K562 (cell line): ENCODE results near the gene FLAD1. TPM values are rescaled to one million over a fixed set of nuclear protein-coding genes. Genes with fewer than 3 reads are reported as not detected.

ENCODE experiments used
- BCL6 ChIP-seq: fragments of 250-450 bp; sonication (Bioruptor Pico); IDR thresholded peaks from 2 replicates; pipeline ENCODE4 v1.4.0; 2020
- CTCFL ChIP-seq: IDR thresholded peaks from 2 replicates; pipeline ENCODE4 v1.6.1; 2011; ENCODE audit warnings: borderline replicate concordance, low read depth, mild to moderate bottlenecking, moderate library complexity, low read length; ENCODE audit not compliant: insufficient read depth, poor library complexity, severe bottlenecking
- FOXA3 ChIP-seq, 2 experiments: fragments of 450-650 bp in 1 of 2; sonication (generic) in 1 of 2; formaldehyde crosslinking; IDR thresholded peaks in 1 of 2; conservative IDR thresholded peaks in 1 of 2; 2 replicates each; pipeline versions ENCODE4 v1.4.0 to v1.8.0; 2020 to 2022; ENCODE audit warnings: mild to moderate bottlenecking in 2 of 2, missing genetic modification reagents in 1 of 2
- JUN ChIP-seq, 2 experiments: sonication (generic) in 1 of 2; formaldehyde crosslinking in 1 of 2; IDR thresholded peaks; 2 replicates each; pipeline versions ENCODE4 v1.6.1 to v1.8.0; 2012 to 2022; ENCODE audit warnings: borderline replicate concordance in 2 of 2, mild to moderate bottlenecking in 2 of 2, improper control_type of control experiment in 1 of 2, low read depth in 1 of 2, low read length in 1 of 2, missing genetic modification reagents in 1 of 2
- JUND ChIP-seq, 2 experiments: IDR thresholded peaks; 2 replicates in 1 of 2; 3 replicates in 1 of 2; pipeline ENCODE4 v1.6.1; 2011; ENCODE audit warnings: borderline replicate concordance in 2 of 2, low read depth in 2 of 2, low read length in 2 of 2, improper control_type of control experiment in 1 of 2, missing biosample characterization in 1 of 2, missing genetic modification characterization in 1 of 2, missing genetic modification reagents in 1 of 2
- NFE2 ChIP-seq: IDR thresholded peaks from 2 replicates; pipeline ENCODE4 v1.6.1; 2014; ENCODE audit warnings: antibody characterized with exemption, low read depth
- POLR2B ChIP-seq: fragments of 450-650 bp; IDR thresholded peaks from 2 replicates; pipeline ENCODE4 v1.6.1; 2018; ENCODE audit warnings: low read depth; ENCODE audit not compliant: partially characterized antibody
- SMARCE1 ChIP-seq: fragments of 450-650 bp; IDR thresholded peaks from 2 replicates; pipeline ENCODE4 v1.7.1; 2016; ENCODE audit warnings: mild to moderate bottlenecking
- TSHZ1 ChIP-seq: fragments of 250-450 bp; sonication (Bioruptor Pico); IDR thresholded peaks from 2 replicates; pipeline ENCODE4 v1.4.0; 2020; ENCODE audit warnings: mild to moderate bottlenecking, moderate library complexity
- ZBTB11 ChIP-seq, 3 experiments: fragments of 200-800 bp in 1 of 3; fragments of 250-450 bp in 1 of 3; fragments of 450-650 bp in 1 of 3; sonication (Bioruptor Pico) in 1 of 3; sonication (Bioruptor generic) in 1 of 3; formaldehyde crosslinking in 1 of 3; IDR thresholded peaks; 2 replicates each; pipeline versions ENCODE4 v1.6.1 to v1.8.0; 2016 to 2022; ENCODE audit warnings: mild to moderate bottlenecking in 2 of 3, missing genetic modification characterization in 2 of 3, missing compliant biosample characterization in 1 of 3, moderate library complexity in 1 of 3
- polyA plus RNA-seq, 8 experiments: library from polyadenylated mRNA; depleted of rRNA in 4 of 8; stranded (reverse) in 5 of 8; unstranded in 3 of 8; fragments of >200 nt; fragmentation: Nextera tagmentation in 2 of 8; fragmentation: Illumina TruSeq in 1 of 8; extraction: Ambion mirVana in 2 of 8; extraction: Trizol in 1 of 8; gene quantifications; 2 replicates each; pipeline versions ENCODE4 v1.2.1 to v1.2.3, GENCODE V29; 2011 to 2014; ENCODE audit warnings: inconsistent platforms in 1 of 8, missing spikeins in 1 of 8
- total RNA-seq, 7 experiments: library from RNA; depleted of rRNA in 6 of 7; stranded (reverse); fragments of >200 nt in 6 of 7; fragmentation: Illumina TruSeq in 2 of 7; extraction: Trizol in 2 of 7; gene quantifications; 2 replicates each; pipeline versions ENCODE4 v1.2.1 to v1.2.3, GENCODE V29; 2011 to 2021; ENCODE audit warnings: low replicate concordance in 1 of 7

The FLAD1 gene
- total and polyA plus RNA-seq, 9 of the 15 experiments (the other 6 are each of a cell fraction or from before 2014, with no cell fraction given), result 24.9 to 85.8 (median 67.0) TPM

- TF ChIP-seq TSHZ1 (CRISPR knock-in tag), result no peak
- no peak for TF ChIP-seq CTCFL
- no peak for TF ChIP-seq POLR2B
- no peak for TF ChIP-seq BCL6
- TF ChIP-seq SMARCE1, result 0 out of 2 replicates have a peak, but pooled peaks have one; percentile 25
- TF ChIP-seq FOXA3 (CRISPR knock-in tag; conservative IDR thresholded peaks at IDR 0.05 in 1 of 2, IDR thresholded peaks at IDR 0.05 in 1 of 2), result no peak
- no peak for TF ChIP-seq ZBTB11 (CRISPR knock-in tag; IDR thresholded peaks at IDR 0.05)
- 0 out of 2 replicates have a peak, but pooled peaks have one; percentile 16 for TF ChIP-seq JUN (IDR thresholded peaks at IDR 0.05; ENCODE audit: borderline replicate concordance, low read depth, low read length)
- no peak for TF ChIP-seq JUN (CRISPR knock-in tag; IDR thresholded peaks at IDR 0.05; ENCODE audit: borderline replicate concordance)
- TF ChIP-seq JUND (IDR thresholded peaks at IDR 0.05; ENCODE audit: borderline replicate concordance, low read depth, low read length), result peak; percentile 68
- TF ChIP-seq JUND (tag; IDR thresholded peaks at IDR 0.05; ENCODE audit: borderline replicate concordance, low read depth, low read length), result peak; percentile 24; the same call in 1 of the 3 replicates
- TF ChIP-seq NFE2, result no peak
Measured at GRCh38 chr1:155026588-155026987, 43.4 kb downstream of the FLAD1 start (continued).
